Erythroblast (primary cell): ENCODE data around the gene VASH1.

ENCODE experiments used
- DNase-seq, 2 experiments: peaks; one replicate each; lab custom pipeline; 2025; lab: John Stamatoyannopoulos, UW
- GATA1 ChIP-seq: IDR thresholded peaks from 2 replicates; pipeline ENCODE4 v1.6.1; 2011; ENCODE audit warnings: low read depth, mild to moderate bottlenecking, control low read depth, low read length, moderate library complexity
- POLR2A ChIP-seq: IDR thresholded peaks from 2 replicates; pipeline ENCODE4 v1.6.1; 2011; ENCODE audit warnings: mild to moderate bottlenecking, low read length

The VASH1 gene

GRCh38 chr14:76828339-76829012 lies 67.2 kb downstream of the VASH1 start:
- no peak for DNase-seq
- TF ChIP-seq POLR2A = no peak
- TF ChIP-seq GATA1 = no peak

DNA sequence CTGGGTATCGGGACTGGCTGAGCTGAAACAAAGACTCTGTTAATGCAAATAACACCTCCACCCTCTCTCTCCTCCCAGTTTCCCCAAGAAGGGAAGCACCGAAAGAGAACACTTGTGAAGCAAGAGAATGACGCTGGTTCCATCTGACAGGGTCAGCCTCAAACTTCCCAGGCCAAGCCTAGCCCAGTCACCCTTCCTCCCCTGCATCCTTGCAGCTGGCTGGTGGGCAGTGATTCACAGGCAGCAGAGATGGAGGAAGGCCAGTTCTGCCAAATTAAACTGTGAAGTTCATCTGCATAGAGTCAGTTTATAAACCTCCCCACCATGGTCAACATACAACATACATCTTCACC lies 67.7 kb downstream of the VASH1 start:
- no peak for TF ChIP-seq POLR2A
- TF ChIP-seq GATA1 = no peak
- DNase-seq = no peak

DNA sequence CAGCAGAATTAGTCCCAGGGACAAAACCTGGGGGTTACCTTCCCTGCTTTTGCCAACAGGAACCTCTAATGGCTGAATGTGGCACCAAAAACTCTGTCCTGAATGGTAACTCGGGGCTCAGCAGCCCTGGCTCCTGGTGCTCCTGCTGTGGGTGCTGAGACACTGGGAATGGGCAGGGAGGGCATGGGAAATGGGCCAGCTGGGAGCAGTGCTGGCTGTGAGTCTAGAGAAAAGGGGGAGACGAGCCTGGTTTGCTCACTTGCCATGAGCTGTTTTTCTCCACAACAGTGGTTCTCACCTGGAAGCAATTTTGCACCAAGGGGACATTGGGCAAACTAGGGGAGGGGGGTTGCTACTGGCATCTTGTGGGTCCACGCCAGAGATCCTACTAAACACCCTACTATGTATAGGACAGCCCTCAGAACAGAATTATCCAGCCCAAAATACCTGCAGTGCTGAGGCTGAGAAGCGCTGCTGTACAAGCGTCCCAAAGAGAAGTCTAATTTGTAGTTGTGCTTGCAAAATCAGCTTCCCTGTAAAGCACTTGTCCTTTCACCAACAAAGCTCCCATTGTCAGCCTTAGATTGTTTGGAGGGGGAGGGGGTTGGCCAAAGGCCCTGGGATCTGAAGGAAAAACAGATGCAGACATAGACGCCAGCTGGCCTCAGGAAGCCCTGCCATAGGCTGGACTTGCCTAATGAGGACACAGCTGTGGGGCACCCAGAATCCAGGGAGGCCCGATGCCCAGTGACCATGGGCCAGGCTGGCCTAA lies 68.6 kb downstream of the VASH1 start:
- TF ChIP-seq POLR2A (no peak), GATA1 (no peak)
- no peak for DNase-seq

GRCh38 chr14:76830556-76830955 lies 69.3 kb downstream of the VASH1 start:
- TF ChIP-seq GATA1 = no peak
- no peak for TF ChIP-seq POLR2A
- DNase-seq = no peak

GRCh38 chr14:76832503-76832988 lies 71.3 kb downstream of the VASH1 start:
- DNase-seq = no peak
- no peak for TF ChIP-seq GATA1
- TF ChIP-seq POLR2A = no peak
